Sigmoid colon (tissue), 4 donors: Measurements from ENCODE around the gene MRPS21.

Experiments
- EP300 ChIP-seq, 4 donors: sonication (generic); formaldehyde crosslinking; IDR thresholded peaks; one replicate each; pipeline ENCODE4 v1.6.1; 2017; ENCODE audit warnings: antibody characterized with exemption in 4 of 4
- POLR2A ChIP-seq, 2 donors: fragments of 450-650 bp; IDR thresholded peaks; one replicate each; pipeline ENCODE4 v1.6.1; 2016; ENCODE audit warnings: antibody characterized with exemption in 2 of 2, mild to moderate bottlenecking in 2 of 2, moderate library complexity in 2 of 2
- POLR2AphosphoS5 ChIP-seq, 4 donors: sonication (generic); formaldehyde crosslinking; IDR thresholded peaks; one replicate each; pipeline ENCODE4 v1.6.1; 2017; ENCODE audit warnings: antibody characterized with exemption in 4 of 4
- TF ChIP-seq, protein P1 (sequence below), 4 experiments: fragments of 450-650 bp in 3 of 4; fragments of 200-600 bp in 1 of 4; IDR thresholded peaks; one replicate each; pipeline ENCODE4 v1.5.1; 2016 to 2019; ENCODE audit warnings: antibody characterized with exemption in 4 of 4, mild to moderate bottlenecking in 3 of 4, moderate library complexity in 2 of 4

DNA sequence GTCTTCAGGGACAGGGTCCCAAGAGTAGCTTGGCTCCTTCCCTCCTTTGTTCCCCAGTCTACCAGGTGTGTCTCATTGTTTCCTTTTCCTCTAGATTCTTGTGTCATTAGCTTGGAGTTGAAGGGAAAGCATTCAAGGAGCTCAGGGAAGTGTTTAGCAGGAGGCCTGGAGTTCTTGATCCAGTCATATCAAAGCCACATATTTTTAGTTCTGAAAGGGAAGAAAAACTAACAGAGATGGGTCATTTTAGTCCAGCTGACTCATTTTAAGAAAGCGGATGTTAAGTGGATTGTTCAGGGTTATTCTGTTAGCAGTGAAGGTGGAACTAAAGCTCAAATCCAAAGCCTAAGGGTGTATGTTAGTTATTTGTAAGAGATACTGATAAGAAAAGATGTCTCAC lies 20.4 kb upstream of the MRPS21 start:
- TF ChIP-seq, protein P1, sequence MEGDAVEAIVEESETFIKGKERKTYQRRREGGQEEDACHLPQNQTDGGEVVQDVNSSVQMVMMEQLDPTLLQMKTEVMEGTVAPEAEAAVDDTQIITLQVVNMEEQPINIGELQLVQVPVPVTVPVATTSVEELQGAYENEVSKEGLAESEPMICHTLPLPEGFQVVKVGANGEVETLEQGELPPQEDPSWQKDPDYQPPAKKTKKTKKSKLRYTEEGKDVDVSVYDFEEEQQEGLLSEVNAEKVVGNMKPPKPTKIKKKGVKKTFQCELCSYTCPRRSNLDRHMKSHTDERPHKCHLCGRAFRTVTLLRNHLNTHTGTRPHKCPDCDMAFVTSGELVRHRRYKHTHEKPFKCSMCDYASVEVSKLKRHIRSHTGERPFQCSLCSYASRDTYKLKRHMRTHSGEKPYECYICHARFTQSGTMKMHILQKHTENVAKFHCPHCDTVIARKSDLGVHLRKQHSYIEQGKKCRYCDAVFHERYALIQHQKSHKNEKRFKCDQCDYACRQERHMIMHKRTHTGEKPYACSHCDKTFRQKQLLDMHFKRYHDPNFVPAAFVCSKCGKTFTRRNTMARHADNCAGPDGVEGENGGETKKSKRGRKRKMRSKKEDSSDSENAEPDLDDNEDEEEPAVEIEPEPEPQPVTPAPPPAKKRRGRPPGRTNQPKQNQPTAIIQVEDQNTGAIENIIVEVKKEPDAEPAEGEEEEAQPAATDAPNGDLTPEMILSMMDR (IDR thresholded peaks at IDR 0.05) = no peak
- TF ChIP-seq POLR2AphosphoS5 (IDR thresholded peaks at IDR 0.05) (no peak), POLR2A (IDR thresholded peaks at IDR 0.05) (no peak), EP300 (IDR thresholded peaks at IDR 0.05) (no peak)
